ENCODE results near the gene ATOSA.

Gene ATOSA

DNA sequence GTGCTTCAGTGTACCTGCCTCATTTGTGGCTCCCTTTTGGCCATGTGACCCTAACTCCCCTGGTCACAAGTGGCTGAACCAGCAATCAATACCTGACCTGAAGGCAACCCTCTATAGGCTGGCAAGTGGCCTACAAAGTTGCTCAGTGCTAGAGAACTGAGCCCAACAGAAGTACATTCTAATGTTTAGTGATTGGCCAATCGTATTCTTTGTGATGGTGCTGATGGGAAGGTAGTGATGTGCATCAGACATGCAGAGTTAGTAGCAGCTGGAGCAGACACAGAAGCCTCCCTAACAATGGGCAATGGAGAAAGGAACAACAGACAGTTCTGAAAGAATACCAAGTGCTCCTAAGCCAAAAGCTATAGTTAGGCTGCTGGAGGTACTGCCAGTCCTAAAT, 10.4 kb upstream of the ATOSA start:
- TF ChIP-seq FOXP2 (optimal IDR thresholded peaks at IDR 0.05; ENCODE audit: borderline replicate concordance, extremely low read depth, extremely low read length, insufficient read depth) (no peak), SIN3A (IDR thresholded peaks at IDR 0.05; ENCODE audit: borderline replicate concordance, insufficient read depth, low read length) (no peak), TAF1 (IDR thresholded peaks at IDR 0.05; ENCODE audit: borderline replicate concordance, insufficient read depth, low read length) (no peak), POLR2AphosphoS5 (IDR thresholded peaks at IDR 0.05; ENCODE audit: low read depth, low read length) (no peak)
- TF ChIP-seq, protein P1, sequence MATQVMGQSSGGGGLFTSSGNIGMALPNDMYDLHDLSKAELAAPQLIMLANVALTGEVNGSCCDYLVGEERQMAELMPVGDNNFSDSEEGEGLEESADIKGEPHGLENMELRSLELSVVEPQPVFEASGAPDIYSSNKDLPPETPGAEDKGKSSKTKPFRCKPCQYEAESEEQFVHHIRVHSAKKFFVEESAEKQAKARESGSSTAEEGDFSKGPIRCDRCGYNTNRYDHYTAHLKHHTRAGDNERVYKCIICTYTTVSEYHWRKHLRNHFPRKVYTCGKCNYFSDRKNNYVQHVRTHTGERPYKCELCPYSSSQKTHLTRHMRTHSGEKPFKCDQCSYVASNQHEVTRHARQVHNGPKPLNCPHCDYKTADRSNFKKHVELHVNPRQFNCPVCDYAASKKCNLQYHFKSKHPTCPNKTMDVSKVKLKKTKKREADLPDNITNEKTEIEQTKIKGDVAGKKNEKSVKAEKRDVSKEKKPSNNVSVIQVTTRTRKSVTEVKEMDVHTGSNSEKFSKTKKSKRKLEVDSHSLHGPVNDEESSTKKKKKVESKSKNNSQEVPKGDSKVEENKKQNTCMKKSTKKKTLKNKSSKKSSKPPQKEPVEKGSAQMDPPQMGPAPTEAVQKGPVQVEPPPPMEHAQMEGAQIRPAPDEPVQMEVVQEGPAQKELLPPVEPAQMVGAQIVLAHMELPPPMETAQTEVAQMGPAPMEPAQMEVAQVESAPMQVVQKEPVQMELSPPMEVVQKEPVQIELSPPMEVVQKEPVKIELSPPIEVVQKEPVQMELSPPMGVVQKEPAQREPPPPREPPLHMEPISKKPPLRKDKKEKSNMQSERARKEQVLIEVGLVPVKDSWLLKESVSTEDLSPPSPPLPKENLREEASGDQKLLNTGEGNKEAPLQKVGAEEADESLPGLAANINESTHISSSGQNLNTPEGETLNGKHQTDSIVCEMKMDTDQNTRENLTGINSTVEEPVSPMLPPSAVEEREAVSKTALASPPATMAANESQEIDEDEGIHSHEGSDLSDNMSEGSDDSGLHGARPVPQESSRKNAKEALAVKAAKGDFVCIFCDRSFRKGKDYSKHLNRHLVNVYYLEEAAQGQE (IDR thresholded peaks at IDR 0.05; ENCODE audit: insufficient read depth in 1 of 2, low read depth in 2 of 2, low read length in 2 of 2): no peak

- TF ChIP-seq SIN3A (IDR thresholded peaks at IDR 0.05; ENCODE audit: borderline replicate concordance, insufficient read depth, low read length) (no peak), TAF1 (IDR thresholded peaks at IDR 0.05; ENCODE audit: borderline replicate concordance, insufficient read depth, low read length) (no peak), FOXP2 (optimal IDR thresholded peaks at IDR 0.05; ENCODE audit: borderline replicate concordance, extremely low read depth, extremely low read length, insufficient read depth) (no peak), POLR2AphosphoS5 (IDR thresholded peaks at IDR 0.05; ENCODE audit: low read depth, low read length) (no peak)
- TF ChIP-seq, protein P1 (IDR thresholded peaks at IDR 0.05; ENCODE audit: insufficient read depth in 1 of 2, low read depth in 2 of 2, low read length in 2 of 2): no peak
Measured at GRCh38 chr15:52683580-52683979, 4.4 kb upstream of the ATOSA start.

DNA sequence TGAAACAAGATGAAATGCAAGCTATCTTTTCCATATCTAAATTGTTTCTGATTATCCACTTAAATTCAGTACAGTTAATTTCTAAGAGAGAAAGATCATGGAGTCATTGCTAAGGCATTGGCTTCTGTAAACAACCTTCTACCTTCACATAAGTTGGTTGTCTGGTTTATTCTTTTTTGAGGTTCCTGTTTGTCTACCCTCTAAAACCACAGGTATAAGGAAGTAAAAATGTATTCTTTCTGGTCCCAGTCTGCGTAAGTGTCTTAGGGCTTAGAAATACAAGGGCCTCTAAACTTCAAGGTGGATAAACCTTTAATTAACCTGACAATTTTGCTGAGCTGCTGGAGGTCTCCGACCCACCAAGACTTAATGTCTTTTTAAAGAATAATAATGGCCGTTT, 3.6 kb upstream of the ATOSA start:
- TF ChIP-seq POLR2AphosphoS5 (IDR thresholded peaks at IDR 0.05; ENCODE audit: low read depth, low read length) (no peak), SIN3A (IDR thresholded peaks at IDR 0.05; ENCODE audit: borderline replicate concordance, insufficient read depth, low read length) (no peak), TAF1 (IDR thresholded peaks at IDR 0.05; ENCODE audit: borderline replicate concordance, insufficient read depth, low read length) (no peak), FOXP2 (optimal IDR thresholded peaks at IDR 0.05; ENCODE audit: borderline replicate concordance, extremely low read depth, extremely low read length, insufficient read depth) (no peak)
- TF ChIP-seq, protein P1 (IDR thresholded peaks at IDR 0.05; ENCODE audit: insufficient read depth in 1 of 2, low read depth in 2 of 2, low read length in 2 of 2): no peak

- TF ChIP-seq, protein P1 (IDR thresholded peaks at IDR 0.05; ENCODE audit: insufficient read depth in 1 of 2, low read depth in 2 of 2, low read length in 2 of 2): no peak
- TF ChIP-seq SIN3A (IDR thresholded peaks at IDR 0.05; ENCODE audit: borderline replicate concordance, insufficient read depth, low read length): no peak
Measured at GRCh38 chr15:52682200-52682599, 3.0 kb upstream of the ATOSA start.

DNA sequence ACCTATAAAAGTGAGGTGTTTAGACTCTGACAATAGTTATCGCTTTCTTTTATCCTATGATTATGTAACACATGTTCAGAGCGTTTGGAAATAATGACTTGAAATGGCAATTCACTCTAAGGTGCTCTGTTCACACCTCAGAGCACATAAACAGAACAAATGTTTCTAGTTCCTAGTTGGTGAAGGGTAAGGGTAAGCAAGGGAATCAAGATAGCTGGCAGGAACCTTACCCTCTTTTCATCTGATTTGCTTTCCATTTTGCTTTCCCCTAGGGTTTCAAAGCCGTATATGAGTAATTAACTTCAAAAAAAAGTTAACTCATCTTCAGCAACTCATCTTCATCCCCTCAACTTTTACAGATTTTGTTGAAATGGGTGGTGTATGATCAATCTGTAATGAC, 2.3 kb upstream of the ATOSA start:
- TF ChIP-seq TAF1 (IDR thresholded peaks at IDR 0.05; ENCODE audit: borderline replicate concordance, insufficient read depth, low read length): no peak
- TF ChIP-seq POLR2AphosphoS5 (IDR thresholded peaks at IDR 0.05; ENCODE audit: low read depth, low read length): no peak
- TF ChIP-seq, protein P1 (IDR thresholded peaks at IDR 0.05; ENCODE audit: insufficient read depth in 1 of 2, low read depth in 2 of 2, low read length in 2 of 2): no peak
- no peak for TF ChIP-seq SIN3A (IDR thresholded peaks at IDR 0.05; ENCODE audit: borderline replicate concordance, insufficient read depth, low read length)
- TF ChIP-seq FOXP2 (optimal IDR thresholded peaks at IDR 0.05; ENCODE audit: borderline replicate concordance, extremely low read depth, extremely low read length, insufficient read depth): no peak
